ENCODE measurements around the gene ANAPC15. TPM values are rescaled to one million over a fixed set of nuclear protein-coding genes. Genes with fewer than 3 reads are reported as not detected.
A peak's percentile ranks its signal among the peaks of the same experiment; 100 is the strongest.

The ANAPC15 gene
- polyA plus RNA-seq, 1 of the 3 experiments (the other 2 are of a cell fraction), result 92.3 TPM

DNA sequence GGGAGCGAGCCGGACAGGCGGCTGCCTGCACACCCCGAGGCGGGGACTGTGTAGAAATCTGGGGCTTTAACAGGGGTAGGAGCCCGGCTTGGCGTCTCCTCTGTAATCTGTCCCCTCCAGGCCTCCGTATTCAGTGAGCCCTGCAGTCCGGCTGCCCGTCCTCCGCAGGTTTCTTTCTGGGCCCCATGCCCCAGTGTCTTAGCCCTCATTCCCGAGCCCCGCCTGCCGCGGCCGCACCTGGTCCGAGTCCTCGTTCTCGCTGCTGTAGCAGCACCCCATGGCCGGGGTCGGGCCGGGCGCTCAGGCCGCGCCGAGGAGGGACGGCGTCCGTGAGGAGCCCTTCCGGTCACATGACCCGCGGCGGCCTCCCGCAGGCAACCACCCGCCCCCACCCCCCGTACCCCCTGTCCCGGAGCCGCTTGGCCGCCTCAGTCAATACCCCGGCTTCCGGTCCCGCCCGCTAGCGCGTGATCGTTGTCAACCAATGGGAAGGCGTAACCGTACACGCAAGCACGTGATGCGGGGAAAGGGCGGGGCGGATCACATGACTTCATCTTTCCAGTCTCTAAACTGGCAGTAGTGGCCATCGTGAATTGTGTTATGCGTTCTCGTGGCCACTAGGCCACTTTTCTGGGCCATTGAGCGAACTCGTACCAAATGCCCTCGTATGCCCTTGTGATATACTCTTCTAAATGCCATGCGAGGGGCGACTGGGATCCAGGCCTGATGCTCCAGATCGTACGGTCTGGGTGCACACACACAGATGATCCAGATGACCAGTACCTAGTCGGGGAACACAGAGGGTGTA, 9.3 kb downstream of the ANAPC15 start, which contains the start of gene LAMTOR1 (continued):
- TF ChIP-seq, protein P1, sequence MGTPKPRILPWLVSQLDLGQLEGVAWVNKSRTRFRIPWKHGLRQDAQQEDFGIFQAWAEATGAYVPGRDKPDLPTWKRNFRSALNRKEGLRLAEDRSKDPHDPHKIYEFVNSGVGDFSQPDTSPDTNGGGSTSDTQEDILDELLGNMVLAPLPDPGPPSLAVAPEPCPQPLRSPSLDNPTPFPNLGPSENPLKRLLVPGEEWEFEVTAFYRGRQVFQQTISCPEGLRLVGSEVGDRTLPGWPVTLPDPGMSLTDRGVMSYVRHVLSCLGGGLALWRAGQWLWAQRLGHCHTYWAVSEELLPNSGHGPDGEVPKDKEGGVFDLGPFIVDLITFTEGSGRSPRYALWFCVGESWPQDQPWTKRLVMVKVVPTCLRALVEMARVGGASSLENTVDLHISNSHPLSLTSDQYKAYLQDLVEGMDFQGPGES (IDR thresholded peaks at IDR 0.05; ENCODE audit: low read depth, low read length), result 0 out of 2 replicates have a peak, but pooled peaks have one; percentile 9
- TF ChIP-seq, protein P2, sequence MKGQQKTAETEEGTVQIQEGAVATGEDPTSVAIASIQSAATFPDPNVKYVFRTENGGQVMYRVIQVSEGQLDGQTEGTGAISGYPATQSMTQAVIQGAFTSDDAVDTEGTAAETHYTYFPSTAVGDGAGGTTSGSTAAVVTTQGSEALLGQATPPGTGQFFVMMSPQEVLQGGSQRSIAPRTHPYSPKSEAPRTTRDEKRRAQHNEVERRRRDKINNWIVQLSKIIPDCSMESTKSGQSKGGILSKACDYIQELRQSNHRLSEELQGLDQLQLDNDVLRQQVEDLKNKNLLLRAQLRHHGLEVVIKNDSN (IDR thresholded peaks at IDR 0.05; ENCODE audit: borderline replicate concordance, low read depth), result peak; percentile 97
- TF ChIP-seq NFIC (IDR thresholded peaks at IDR 0.05; ENCODE audit: borderline replicate concordance) (0 out of 2 replicates have a peak, but pooled peaks have one; percentile 6), RFX5 (IDR thresholded peaks at IDR 0.05; ENCODE audit: low read length) (peak; percentile 41; the same call in 1 of the 2 replicates), FOXM1 (IDR thresholded peaks at IDR 0.05; ENCODE audit: low read depth) (no peak), POLR2AphosphoS5 (IDR thresholded peaks at IDR 0.05; ENCODE audit: low read depth, low read length) (peak; percentile 74), YY1 (IDR thresholded peaks at IDR 0.05; ENCODE audit: low read depth) (no peak), GABPA (IDR thresholded peaks at IDR 0.05; ENCODE audit: low read depth) (peak; percentile 75), EZH2phosphoT487 (IDR thresholded peaks at IDR 0.05; ENCODE audit: borderline replicate concordance, low read depth) (no peak), FOXJ3 (CRISPR knock-in tag; IDR thresholded peaks at IDR 0.05) (no peak)
- TF ChIP-seq, protein P3, sequence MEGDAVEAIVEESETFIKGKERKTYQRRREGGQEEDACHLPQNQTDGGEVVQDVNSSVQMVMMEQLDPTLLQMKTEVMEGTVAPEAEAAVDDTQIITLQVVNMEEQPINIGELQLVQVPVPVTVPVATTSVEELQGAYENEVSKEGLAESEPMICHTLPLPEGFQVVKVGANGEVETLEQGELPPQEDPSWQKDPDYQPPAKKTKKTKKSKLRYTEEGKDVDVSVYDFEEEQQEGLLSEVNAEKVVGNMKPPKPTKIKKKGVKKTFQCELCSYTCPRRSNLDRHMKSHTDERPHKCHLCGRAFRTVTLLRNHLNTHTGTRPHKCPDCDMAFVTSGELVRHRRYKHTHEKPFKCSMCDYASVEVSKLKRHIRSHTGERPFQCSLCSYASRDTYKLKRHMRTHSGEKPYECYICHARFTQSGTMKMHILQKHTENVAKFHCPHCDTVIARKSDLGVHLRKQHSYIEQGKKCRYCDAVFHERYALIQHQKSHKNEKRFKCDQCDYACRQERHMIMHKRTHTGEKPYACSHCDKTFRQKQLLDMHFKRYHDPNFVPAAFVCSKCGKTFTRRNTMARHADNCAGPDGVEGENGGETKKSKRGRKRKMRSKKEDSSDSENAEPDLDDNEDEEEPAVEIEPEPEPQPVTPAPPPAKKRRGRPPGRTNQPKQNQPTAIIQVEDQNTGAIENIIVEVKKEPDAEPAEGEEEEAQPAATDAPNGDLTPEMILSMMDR (IDR thresholded peaks at IDR 0.05), result peak; percentile 50
- TF ChIP-seq, protein P4, sequence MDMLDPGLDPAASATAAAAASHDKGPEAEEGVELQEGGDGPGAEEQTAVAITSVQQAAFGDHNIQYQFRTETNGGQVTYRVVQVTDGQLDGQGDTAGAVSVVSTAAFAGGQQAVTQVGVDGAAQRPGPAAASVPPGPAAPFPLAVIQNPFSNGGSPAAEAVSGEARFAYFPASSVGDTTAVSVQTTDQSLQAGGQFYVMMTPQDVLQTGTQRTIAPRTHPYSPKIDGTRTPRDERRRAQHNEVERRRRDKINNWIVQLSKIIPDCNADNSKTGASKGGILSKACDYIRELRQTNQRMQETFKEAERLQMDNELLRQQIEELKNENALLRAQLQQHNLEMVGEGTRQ (IDR thresholded peaks at IDR 0.05; ENCODE audit: borderline replicate concordance, low read depth, low read length), result peak; percentile 97
- TF ChIP-seq, protein P5, sequence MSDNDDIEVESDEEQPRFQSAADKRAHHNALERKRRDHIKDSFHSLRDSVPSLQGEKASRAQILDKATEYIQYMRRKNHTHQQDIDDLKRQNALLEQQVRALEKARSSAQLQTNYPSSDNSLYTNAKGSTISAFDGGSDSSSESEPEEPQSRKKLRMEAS (IDR thresholded peaks at IDR 0.05; ENCODE audit: low read depth), result peak; percentile 92

DNA sequence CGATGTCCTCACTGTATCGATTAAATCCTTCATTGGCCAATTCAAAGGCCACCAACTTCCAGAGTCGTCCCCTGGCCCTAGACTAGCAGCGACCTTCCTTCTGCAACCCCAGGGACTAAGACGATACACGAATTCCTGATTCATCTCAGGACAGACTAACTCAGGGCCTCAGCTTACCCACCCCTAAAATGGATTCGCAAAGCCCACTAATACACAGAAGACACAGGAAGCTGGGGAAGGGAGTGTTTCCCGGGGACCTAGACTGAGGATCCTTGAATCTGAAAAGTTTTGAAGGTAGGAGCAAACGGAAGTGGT, 9.9 kb downstream of the ANAPC15 start:
- DNase-seq, result no peak
- Histone ChIP-seq H3K27me3 (ENCODE audit: insufficient read depth) (no peaks in the 10 kb centered on the region), H3K79me2 (ENCODE audit: insufficient read depth) (peaks cover 42% of the 10 kb centered on the region), H3K4me3 (ENCODE audit: low read depth in 2 of 2, low read length in 1 of 2) (peak overlapping the region; percentile 88 to 89), H3F3A (replicated peaks; ENCODE audit: insufficient read depth) (peaks cover 9% of the 10 kb centered on the region), H3K4me2 (peak overlapping the region; percentile 96), H3K9ac (peak overlapping the region; percentile 93), H3K4me1 (ENCODE audit: control insufficient read depth in 1 of 2, insufficient read depth in 2 of 2, low read depth in 1 of 2, low read length in 1 of 2) (peaks cover 4 to 28% of the 10 kb centered on the region in 2 experiments; a peak in 2 of 4 replicates), H3K9me3 (no peaks in the 10 kb centered on the region), H2AFZ (ENCODE audit: low read depth) (peak overlapping the region; percentile 48; the same call in 1 of the 2 replicates), H4K20me1 (ENCODE audit: insufficient read depth) (no peaks in the 10 kb centered on the region), H3K27ac (ENCODE audit: low read depth in 2 of 2, low read length in 1 of 2) (peak overlapping the region; percentile 89 to 97), H3K9me2 (no peaks in the 10 kb centered on the region), H3K36me3 (replicated peaks in 1 of 2; ENCODE audit: control insufficient read depth in 1 of 2, insufficient read depth in 2 of 2, low read length in 1 of 2) (peaks cover 4 to 35% of the 10 kb centered on the region in 2 experiments)
- ChIA-PET POLR2A (interaction anchor here (2.3 kb wide), 1 partner anchor 10 kb away, joined by 11 read pairs; the partner anchor contains the start of gene ANAPC15), CTCF (interaction anchor here (0.9 to 16.4 kb wide), 9 partner anchors 12 to 331 kb away, joined by 3 to 416 read pairs (median 5); partner anchors contain the start of gene CLPB)
- whole genome bisulfite sequencing (ENCODE audit: low lambda C conversion rate), result 0% methylated on average over 9 of the region's 9 CpGs
- TF ChIP-seq FOSL2 (IDR thresholded peaks at IDR 0.05; ENCODE audit: borderline replicate concordance, low read depth) (no peak), EP300 (IDR thresholded peaks at IDR 0.05; ENCODE audit: borderline replicate concordance in 1 of 2, low read depth in 1 of 2, low read length in 1 of 2) (no peak), NRF1 (IDR thresholded peaks at IDR 0.05; ENCODE audit: low read depth, low read length) (no peak), FOXJ3 (CRISPR knock-in tag; IDR thresholded peaks at IDR 0.05) (no peak), RCOR1 (IDR thresholded peaks at IDR 0.05; ENCODE audit: low read length) (no peak; the same call in 1 of the 2 replicates), RFX5 (IDR thresholded peaks at IDR 0.05; ENCODE audit: low read length) (no peak), SMC3 (IDR thresholded peaks at IDR 0.05; ENCODE audit: low read depth, low read length) (no peak), MXI1 (IDR thresholded peaks at IDR 0.05; ENCODE audit: low read depth, low read length) (no peak), EZH2phosphoT487 (IDR thresholded peaks at IDR 0.05; ENCODE audit: borderline replicate concordance, low read depth) (no peak), SIN3A (IDR thresholded peaks at IDR 0.05; ENCODE audit: borderline replicate concordance, low read depth, low read length) (no peak), YY1 (IDR thresholded peaks at IDR 0.05; ENCODE audit: low read depth) (no peak), CHD2 (IDR thresholded peaks at IDR 0.05; ENCODE audit: low read length, partially characterized antibody) (no peak)
- TF ChIP-seq, protein P5 (IDR thresholded peaks at IDR 0.05; ENCODE audit: low read depth), result no peak
- TF ChIP-seq, protein P4 (IDR thresholded peaks at IDR 0.05; ENCODE audit: borderline replicate concordance, low read depth, low read length), result no peak
- TF ChIP-seq, protein P2 (IDR thresholded peaks at IDR 0.05; ENCODE audit: borderline replicate concordance, low read depth), result no peak
